Thoracic aorta (tissue), 2 donors: ENCODE data around the gene IGFLR1. TPM values are rescaled to one million over a fixed set of nuclear protein-coding genes. Genes with fewer than 3 reads are reported as not detected.

Source experiments
- ATAC-seq: fragments of 150-250 bp; one replicate; pipeline ENCODE4 v1.8.0; 2017; ENCODE audit warnings: low read depth; ENCODE audit not compliant: insufficient number of reproducible peaks, low FRiP score
- DNase-seq: peaks from one replicate; pipeline ENCODE4 v3.0.0-alpha.2; 2020; ENCODE audit warnings: low spot score
- H3K27ac ChIP-seq, 2 donors: fragments of 200-600 bp; sonication (generic); 1 replicate in 1 of 2; 2 replicates in 1 of 2; pipeline ENCODE4 v1.5.1; 2016; ENCODE audit warnings: mild to moderate bottlenecking in 2 of 2, moderate library complexity in 2 of 2
- H3K27me3 ChIP-seq: fragments of 200-600 bp; sonication (generic); replicated peaks from 2 replicates; pipeline ENCODE4 v1.6.0; 2016; ENCODE audit warnings: mild to moderate bottlenecking; ENCODE audit not compliant: insufficient read depth
- H3K36me3 ChIP-seq: fragments of 200-600 bp; sonication (generic); one replicate; pipeline ENCODE4 v1.5.1; 2016
- H3K4me1 ChIP-seq, 2 donors: fragments of 200-600 bp; sonication (generic); 1 replicate in 1 of 2; 2 replicates in 1 of 2; pipeline versions ENCODE4 v1.5.1 to v1.6.0; 2016; ENCODE audit warnings: low read depth in 2 of 2, mild to moderate bottlenecking in 1 of 2; ENCODE audit not compliant: control insufficient read depth in 1 of 2
- H3K4me3 ChIP-seq: fragments of 200-600 bp; sonication (generic); 2 replicates; pipeline ENCODE4 v1.5.1; 2016; ENCODE audit warnings: mild to moderate bottlenecking
- H3K9me3 ChIP-seq: fragments of 200-600 bp; sonication (generic); 2 replicates; pipeline ENCODE4 v1.5.1; 2016
- total RNA-seq, 2 donors: library from RNA; depleted of rRNA; stranded (reverse); fragments of >200 nt; gene quantifications; one replicate each; pipeline versions ENCODE4 v1.1.0 to v1.2.3, GENCODE V29; 2016
- TF ChIP-seq, protein P1 (sequence below): fragments of 200-600 bp; sonication (generic); IDR thresholded peaks from one replicate; pipeline ENCODE4 v1.5.1; 2019; ENCODE audit warnings: antibody characterized with exemption

The IGFLR1 gene
- total RNA-seq, 2 donors from 2014 or later, result 6.9 to 13.1 TPM

DNA sequence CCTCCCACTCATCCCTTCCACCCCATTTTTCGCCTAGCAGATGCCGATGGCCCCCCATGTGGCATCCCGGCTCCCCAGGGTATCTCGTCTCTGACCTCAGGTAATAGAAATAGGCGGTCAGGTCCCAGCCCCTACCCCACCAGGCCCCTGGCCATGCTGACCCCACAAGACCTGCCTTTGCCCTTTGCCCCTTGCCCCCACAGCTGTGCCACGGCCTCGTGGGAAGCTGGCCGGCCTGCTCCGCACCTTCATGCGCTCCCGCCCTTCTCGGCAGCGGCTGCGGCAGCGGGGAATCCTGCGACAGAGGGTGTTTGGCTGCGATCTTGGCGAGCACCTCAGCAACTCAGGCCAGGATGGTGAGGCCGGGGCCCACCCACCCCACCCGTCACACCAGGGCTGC lies 38.5 kb upstream of the IGFLR1 start:
- Histone ChIP-seq H3K36me3 (peaks cover 21% of the 10 kb centered on the region), H3K4me3 (no peak overlapping the region), H3K27ac (no peak overlapping the region), H3K4me1 (peaks cover 7 to 8% of the 10 kb centered on the region in 2 donors), H3K27me3 (no peaks in the 10 kb centered on the region), H3K9me3 (no peaks in the 10 kb centered on the region)
- TF ChIP-seq, protein P1, sequence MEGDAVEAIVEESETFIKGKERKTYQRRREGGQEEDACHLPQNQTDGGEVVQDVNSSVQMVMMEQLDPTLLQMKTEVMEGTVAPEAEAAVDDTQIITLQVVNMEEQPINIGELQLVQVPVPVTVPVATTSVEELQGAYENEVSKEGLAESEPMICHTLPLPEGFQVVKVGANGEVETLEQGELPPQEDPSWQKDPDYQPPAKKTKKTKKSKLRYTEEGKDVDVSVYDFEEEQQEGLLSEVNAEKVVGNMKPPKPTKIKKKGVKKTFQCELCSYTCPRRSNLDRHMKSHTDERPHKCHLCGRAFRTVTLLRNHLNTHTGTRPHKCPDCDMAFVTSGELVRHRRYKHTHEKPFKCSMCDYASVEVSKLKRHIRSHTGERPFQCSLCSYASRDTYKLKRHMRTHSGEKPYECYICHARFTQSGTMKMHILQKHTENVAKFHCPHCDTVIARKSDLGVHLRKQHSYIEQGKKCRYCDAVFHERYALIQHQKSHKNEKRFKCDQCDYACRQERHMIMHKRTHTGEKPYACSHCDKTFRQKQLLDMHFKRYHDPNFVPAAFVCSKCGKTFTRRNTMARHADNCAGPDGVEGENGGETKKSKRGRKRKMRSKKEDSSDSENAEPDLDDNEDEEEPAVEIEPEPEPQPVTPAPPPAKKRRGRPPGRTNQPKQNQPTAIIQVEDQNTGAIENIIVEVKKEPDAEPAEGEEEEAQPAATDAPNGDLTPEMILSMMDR, result no peak
- no peak for ATAC-seq
- no peak for DNase-seq

DNA sequence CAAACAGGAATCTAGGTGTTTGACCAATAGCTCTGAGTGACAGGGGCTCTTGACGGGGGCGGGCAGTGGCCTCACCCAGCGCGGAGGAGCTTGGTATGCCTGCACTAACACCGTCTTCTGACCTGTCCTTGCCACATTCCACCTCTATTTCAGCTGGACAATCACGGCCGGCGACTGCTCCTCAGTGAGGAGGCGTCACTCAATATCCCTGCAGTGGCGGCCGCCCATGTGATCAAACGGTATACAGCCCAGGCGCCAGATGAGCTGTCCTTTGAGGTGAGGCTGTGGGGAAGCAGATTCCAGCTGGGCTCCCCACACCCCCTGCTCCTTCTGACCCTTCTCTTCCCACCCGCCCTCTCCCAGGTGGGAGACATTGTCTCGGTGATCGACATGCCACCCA lies 37.8 kb upstream of the IGFLR1 start:
- no peak for ATAC-seq
- Histone ChIP-seq H3K27me3 (no peaks in the 10 kb centered on the region), H3K9me3 (no peaks in the 10 kb centered on the region), H3K4me1 (peaks cover 7 to 8% of the 10 kb centered on the region in 2 donors), H3K4me3 (no peak overlapping the region), H3K36me3 (peaks cover 18% of the 10 kb centered on the region), H3K27ac (no peak overlapping the region)
- TF ChIP-seq, protein P1, result no peak
- DNase-seq, result no peak

DNA sequence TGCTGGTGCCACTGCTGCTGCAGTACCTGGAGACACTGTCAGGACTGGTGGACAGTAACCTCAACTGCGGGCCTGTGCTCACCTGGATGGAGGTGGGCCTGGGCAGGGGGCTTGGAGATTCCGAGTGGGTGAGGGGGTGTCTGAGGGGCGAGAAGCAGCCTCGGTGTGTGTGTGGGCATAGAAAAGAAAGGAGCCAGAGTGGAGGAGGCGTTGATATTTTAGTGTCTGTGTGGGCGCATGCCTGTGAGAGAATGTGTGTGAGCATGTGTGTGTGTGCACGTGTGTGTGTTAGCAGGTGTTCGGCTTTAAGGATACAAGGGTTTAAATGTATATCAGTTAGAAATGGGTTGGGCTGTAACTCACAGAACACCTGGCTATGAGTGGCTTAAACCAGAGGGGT lies 36.8 kb upstream of the IGFLR1 start:
- no peak for DNase-seq
- H3K4me1 ChIP-seq, result peaks cover 8 to 12% of the 10 kb centered on the region in 2 donors
- no peaks in the 10 kb centered on the region for H3K9me3 ChIP-seq
- H3K4me3 ChIP-seq, result no peak overlapping the region
- TF ChIP-seq, protein P1, result no peak
- no peaks in the 10 kb centered on the region for H3K27me3 ChIP-seq
- peaks cover 14% of the 10 kb centered on the region for H3K36me3 ChIP-seq
- ATAC-seq, result no peak
- H3K27ac ChIP-seq, result no peak overlapping the region

DNA sequence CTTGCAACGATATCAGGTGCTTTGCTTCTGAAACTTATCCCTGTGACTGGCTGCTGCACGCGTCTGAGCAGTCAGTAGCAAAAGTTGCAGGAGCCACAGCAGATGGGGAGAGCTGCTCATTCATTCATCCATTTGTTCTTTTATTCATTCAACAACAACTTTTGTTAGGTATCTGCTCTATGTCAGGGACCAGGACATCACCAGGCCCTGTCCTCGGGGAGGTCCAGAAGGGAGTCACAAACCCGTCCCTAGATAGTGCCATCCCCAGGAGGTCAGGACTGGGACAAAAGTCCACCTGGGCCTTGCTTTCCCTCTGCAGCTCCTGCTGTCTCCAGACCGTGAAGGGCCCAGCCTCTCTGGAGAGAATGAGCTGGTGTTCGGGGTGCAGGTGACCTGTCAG lies 35.7 kb upstream of the IGFLR1 start:
- Histone ChIP-seq H3K9me3 (no peaks in the 10 kb centered on the region), H3K36me3 (peaks cover 14% of the 10 kb centered on the region), H3K27me3 (no peaks in the 10 kb centered on the region), H3K4me3 (no peak overlapping the region), H3K27ac (no peak overlapping the region), H3K4me1 (peaks cover 8 to 12% of the 10 kb centered on the region in 2 donors)
- DNase-seq (no peak), ATAC-seq (no peak)
- TF ChIP-seq, protein P1, result no peak

DNA sequence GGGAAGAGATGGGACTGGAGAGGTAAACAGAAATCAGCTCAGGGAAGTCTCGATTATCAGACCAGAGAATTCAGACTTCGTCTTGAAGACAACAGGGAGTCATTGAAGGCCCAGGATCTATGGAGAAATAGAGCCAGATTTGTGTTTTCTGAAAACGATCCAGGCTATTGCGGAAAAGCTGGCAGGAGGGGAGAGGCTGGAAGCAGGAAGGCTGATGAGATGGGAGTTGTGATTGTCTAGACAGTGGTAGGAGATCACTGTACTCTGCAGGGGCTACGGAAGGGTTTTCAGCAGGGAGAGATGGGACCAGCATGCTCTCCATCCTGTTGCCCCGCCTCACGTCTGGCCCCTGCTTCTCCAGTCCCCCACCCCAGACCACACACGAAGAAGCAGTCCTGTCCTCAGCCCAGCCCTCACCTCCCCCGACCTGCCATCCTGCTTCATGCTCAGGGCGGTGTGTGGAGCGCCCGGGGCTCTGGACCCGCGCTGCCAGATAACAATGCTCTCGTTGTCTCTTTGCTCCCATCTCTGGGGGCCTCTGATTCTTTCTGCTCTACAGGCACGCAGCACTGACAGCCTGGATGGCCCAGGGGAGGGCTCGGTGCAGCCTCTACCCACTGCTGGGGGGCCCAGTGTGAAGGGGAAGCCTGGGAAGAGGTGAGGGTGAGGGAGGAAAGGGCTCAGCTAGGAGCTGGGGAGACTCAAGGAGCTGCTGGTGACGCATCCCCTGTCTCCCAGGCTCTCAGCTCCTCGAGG lies 35.0 kb upstream of the IGFLR1 start:
- ATAC-seq, result no peak
- Histone ChIP-seq H3K4me1 (peaks cover 8 to 12% of the 10 kb centered on the region in 2 donors), H3K27me3 (no peaks in the 10 kb centered on the region), H3K9me3 (no peaks in the 10 kb centered on the region), H3K36me3 (peaks cover 11% of the 10 kb centered on the region), H3K4me3 (no peak overlapping the region), H3K27ac (no peak overlapping the region)
- TF ChIP-seq, protein P1, result no peak
- DNase-seq, result no peak
